K562 (cell line): ENCODE data around the gene CYP11A1.

Experiments
- ADNP ChIP-seq: fragments of 200-800 bp; sonication (Bioruptor generic); IDR thresholded peaks from 2 replicates; pipeline ENCODE4 v1.6.1; 2016; ENCODE audit warnings: missing genetic modification characterization, missing compliant biosample characterization
- CTCF ChIP-seq, 3 experiments: IDR thresholded peaks in 2 of 3; conservative IDR thresholded peaks in 1 of 3; 2 replicates each; pipeline ENCODE4 v1.5.1; 2011 to 2012; ENCODE audit warnings: low read length in 3 of 3, mild to moderate bottlenecking in 3 of 3, control low read depth in 2 of 3, improper control_type of control experiment in 1 of 3, inconsistent platforms in 1 of 3, low read depth in 1 of 3, mixed read lengths in 1 of 3, moderate library complexity in 1 of 3; ENCODE audit not compliant: insufficient read depth in 2 of 3
- E2F4 ChIP-seq: sonication (generic); formaldehyde crosslinking; IDR thresholded peaks from 2 replicates; pipeline ENCODE4 v1.8.0; 2022; ENCODE audit warnings: mild to moderate bottlenecking, low read depth, missing genetic modification reagents
- MXI1 ChIP-seq: IDR thresholded peaks from 2 replicates; pipeline ENCODE4 v1.6.1; 2011; ENCODE audit warnings: low read depth, mild to moderate bottlenecking, improper control_type of control experiment, low read length
- NFE2 ChIP-seq: IDR thresholded peaks from 2 replicates; pipeline ENCODE4 v1.6.1; 2014; ENCODE audit warnings: antibody characterized with exemption, low read depth
- POLR2A ChIP-seq: fragments of 450-650 bp; conservative IDR thresholded peaks from 2 replicates; pipeline ENCODE4 v1.6.1; 2016
- RBM34 ChIP-seq: fragments of 200-400 bp; formaldehyde crosslinking; IDR thresholded peaks from 2 replicates; pipeline ENCODE4 v1.6.1; 2018; ENCODE audit warnings: low read length, borderline replicate concordance; ENCODE audit not compliant: insufficient read depth
- USF2 ChIP-seq: sonication (generic); formaldehyde crosslinking; IDR thresholded peaks from 2 replicates; pipeline ENCODE4 v1.5.0; 2020; ENCODE audit warnings: missing genetic modification reagents
- ZFPM2 ChIP-seq: fragments of 250-450 bp; sonication (Bioruptor Pico); IDR thresholded peaks from 2 replicates; pipeline ENCODE4 v1.5.1; 2022; ENCODE audit warnings: mild to moderate bottlenecking
- ZNF224 ChIP-seq: sonication (generic); formaldehyde crosslinking; IDR thresholded peaks from 2 replicates; pipeline ENCODE4 v1.8.0; 2022; ENCODE audit warnings: mild to moderate bottlenecking, missing genetic modification reagents
- TF ChIP-seq, protein P1 (sequence below): sonication (generic); formaldehyde crosslinking; IDR thresholded peaks from 2 replicates; pipeline ENCODE4 v1.8.0; 2022; ENCODE audit warnings: mild to moderate bottlenecking, missing genetic modification reagents

DNA sequence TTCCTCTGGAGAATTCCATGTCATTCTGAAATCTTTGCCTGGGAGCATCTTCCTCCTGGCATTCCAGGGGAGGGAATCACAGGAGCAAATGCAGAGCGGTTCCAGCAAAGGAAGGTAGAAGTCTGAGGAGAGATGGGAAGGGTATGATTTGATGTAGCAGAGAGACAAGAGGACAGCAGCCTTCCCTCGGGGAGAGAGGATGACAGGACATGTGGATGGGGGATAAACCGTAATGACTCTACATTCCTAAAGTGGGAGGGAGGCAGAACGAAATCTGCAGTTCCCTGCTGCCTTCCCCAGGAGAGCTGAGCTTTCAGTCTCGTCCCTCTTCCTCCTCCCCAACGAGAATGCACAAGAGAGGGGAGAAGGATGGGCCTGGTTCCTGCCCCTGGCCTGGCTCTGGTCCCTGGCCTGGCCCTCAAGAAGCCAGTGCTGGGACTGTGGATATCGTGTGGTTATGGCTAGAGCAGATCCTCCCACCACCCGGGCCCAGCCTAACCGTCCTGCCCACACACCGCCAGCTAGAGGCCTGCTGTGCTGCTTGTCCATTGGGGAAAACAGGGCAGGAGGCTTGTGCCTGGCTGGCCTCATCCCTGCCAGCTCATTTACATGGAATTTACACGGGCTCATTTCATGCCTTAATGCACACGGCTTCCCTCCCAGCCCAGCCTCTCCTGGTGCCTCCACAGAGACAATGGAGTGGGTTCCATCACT, 39.7 kb upstream of the CYP11A1 start:
- TF ChIP-seq USF2 (CRISPR knock-in tag), result no peak
- TF ChIP-seq ZNF224 (CRISPR knock-in tag), result no peak
- no peak for TF ChIP-seq ZFPM2 (CRISPR knock-in tag)
- no peak for TF ChIP-seq ADNP
- TF ChIP-seq CTCF (IDR thresholded peaks at IDR 0.05 in 2 of 3, conservative IDR thresholded peaks at IDR 0.05 in 1 of 3; ENCODE audit: insufficient read depth in 2 of 3, low read depth in 1 of 3, low read length in 3 of 3), result no peak
- no peak for TF ChIP-seq POLR2A
- no peak for TF ChIP-seq E2F4 (CRISPR knock-in tag)
- TF ChIP-seq, protein P1, sequence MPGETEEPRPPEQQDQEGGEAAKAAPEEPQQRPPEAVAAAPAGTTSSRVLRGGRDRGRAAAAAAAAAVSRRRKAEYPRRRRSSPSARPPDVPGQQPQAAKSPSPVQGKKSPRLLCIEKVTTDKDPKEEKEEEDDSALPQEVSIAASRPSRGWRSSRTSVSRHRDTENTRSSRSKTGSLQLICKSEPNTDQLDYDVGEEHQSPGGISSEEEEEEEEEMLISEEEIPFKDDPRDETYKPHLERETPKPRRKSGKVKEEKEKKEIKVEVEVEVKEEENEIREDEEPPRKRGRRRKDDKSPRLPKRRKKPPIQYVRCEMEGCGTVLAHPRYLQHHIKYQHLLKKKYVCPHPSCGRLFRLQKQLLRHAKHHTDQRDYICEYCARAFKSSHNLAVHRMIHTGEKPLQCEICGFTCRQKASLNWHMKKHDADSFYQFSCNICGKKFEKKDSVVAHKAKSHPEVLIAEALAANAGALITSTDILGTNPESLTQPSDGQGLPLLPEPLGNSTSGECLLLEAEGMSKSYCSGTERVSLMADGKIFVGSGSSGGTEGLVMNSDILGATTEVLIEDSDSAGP (CRISPR knock-in tag), result no peak
- TF ChIP-seq NFE2, result no peak
- no peak for TF ChIP-seq MXI1
- no peak for TF ChIP-seq RBM34
